GM23248 (cell line): ENCODE measurements around the gene RASA3. TPM values are rescaled to one million over a fixed set of nuclear protein-coding genes. Genes with fewer than 3 reads are reported as not detected.
A peak's percentile ranks its signal among the peaks of the same experiment; 100 is the strongest.
"Not testable (repeated sequence)": the region's sequence is repeated elsewhere in the genome, so short reads cannot be mapped to it uniquely, and the experiment has no call there.

ENCODE experiments used
- DNase-seq: peaks from one replicate; pipeline ENCODE4 v3.0.0-alpha.2; 2015
- H2AFZ ChIP-seq: fragments of 200-600 bp; sonication (generic); 2 replicates; pipeline ENCODE4 v1.6.1; 2016; ENCODE audit warnings: antibody characterized with exemption
- H3F3A ChIP-seq: fragments of 200-600 bp; sonication (generic); 2 replicates; pipeline ENCODE4 v1.6.1; 2016; ENCODE audit warnings: mild to moderate bottlenecking, antibody characterized with exemption, mixed run types; ENCODE audit not compliant: insufficient read depth
- H3K27ac ChIP-seq: fragments of 200-600 bp; sonication (generic); 2 replicates; pipeline ENCODE4 v1.5.1; 2016; ENCODE audit warnings: mild to moderate bottlenecking
- H3K27me3 ChIP-seq: fragments of 200-600 bp; sonication (generic); replicated peaks from 2 replicates; pipeline ENCODE4 v1.6.1; 2016; ENCODE audit warnings: mild to moderate bottlenecking; ENCODE audit not compliant: insufficient read depth
- H3K36me3 ChIP-seq: fragments of 200-600 bp; sonication (generic); 2 replicates; pipeline ENCODE4 v1.6.1; 2016; ENCODE audit warnings: low read depth, mild to moderate bottlenecking
- H3K4me1 ChIP-seq: fragments of 200-600 bp; sonication (generic); 2 replicates; pipeline ENCODE4 v1.6.1; 2016; ENCODE audit warnings: mild to moderate bottlenecking; ENCODE audit not compliant: insufficient read depth
- H3K4me2 ChIP-seq: fragments of 200-600 bp; sonication (generic); one replicate; pipeline ENCODE4 v1.6.1; 2016; ENCODE audit warnings: mild to moderate bottlenecking; ENCODE audit not compliant: unreplicated experiment
- H3K4me3 ChIP-seq: fragments of 200-600 bp; sonication (generic); 2 replicates; pipeline ENCODE4 v1.5.1; 2016; ENCODE audit warnings: mild to moderate bottlenecking
- H3K79me2 ChIP-seq: fragments of 200-600 bp; sonication (generic); 2 replicates; pipeline ENCODE4 v1.6.1; 2016; ENCODE audit warnings: mild to moderate bottlenecking; ENCODE audit not compliant: insufficient read depth
- H3K9ac ChIP-seq: fragments of 200-600 bp; sonication (generic); 2 replicates; pipeline ENCODE4 v1.6.1; 2016; ENCODE audit warnings: mild to moderate bottlenecking
- H3K9me2 ChIP-seq: fragments of 200-600 bp; sonication (generic); 2 replicates; pipeline ENCODE4 v1.6.1; 2016; ENCODE audit warnings: mixed run types, mild to moderate bottlenecking, moderate library complexity; ENCODE audit not compliant: insufficient read depth
- H3K9me3 ChIP-seq: fragments of 200-600 bp; sonication (generic); one replicate; pipeline ENCODE4 v1.6.1; 2017; ENCODE audit warnings: low read depth
- H4K20me1 ChIP-seq: fragments of 200-600 bp; sonication (generic); 2 replicates; pipeline ENCODE4 v1.6.0; 2016; ENCODE audit not compliant: insufficient read depth
- EZH2 ChIP-seq: fragments of 200-600 bp; sonication (generic); IDR thresholded peaks from 2 replicates; pipeline ENCODE4 v1.6.1; 2018; ENCODE audit warnings: antibody characterized with exemption, mild to moderate bottlenecking; ENCODE audit not compliant: insufficient read depth, poor library complexity, severe bottlenecking
- EZH2phosphoT487 ChIP-seq: fragments of 200-600 bp; sonication (generic); IDR thresholded peaks from 2 replicates; pipeline ENCODE4 v1.6.1; 2018; ENCODE audit warnings: antibody characterized with exemption, moderate library complexity, mild to moderate bottlenecking, low read depth; ENCODE audit not compliant: insufficient read depth
- WGBS, 2 experiments: methylation state at CpG; one replicate each; pipeline ENCODE4 v1.1.6; 2015 to 2017; ENCODE audit warnings: low lambda C conversion rate in 2 of 2, low coverage in 1 of 2; ENCODE audit errors: missing lambda C conversion rate in 2 of 2; 5-methylcytosine and 5-hydroxymethylcytosine counted together
- in situ Hi-C: fragments of 300-500 bp; cut with MboI; formaldehyde crosslinking; loops from 2 replicates; pipeline ENCODE4 v1.15.0; 2020
- polyA plus RNA-seq: library from polyadenylated mRNA; unstranded; fragments of >200 nt; fragmentation: Nextera tagmentation; extraction: Ambion mirVana; gene quantifications from 2 replicates; pipeline ENCODE4 v1.2.1, GENCODE V29; 2016
- total RNA-seq: library from RNA; depleted of rRNA; stranded (reverse); fragments of >200 nt; shearing (Covaris generic); gene quantifications from 2 replicates; pipeline ENCODE4 v1.2.3, GENCODE V29; 2014

Gene RASA3
- total and polyA plus RNA-seq, 2 experiments from 2014 or later = 34.3 to 36.7 TPM

GRCh38 chr13:114114006-114114640 is 18.3 kb downstream of the RASA3 start:
- Histone ChIP-seq H3K9me3 (no peaks in the 10 kb centered on the region), H3K27me3 (no peaks in the 10 kb centered on the region), H3K4me3 (no peak overlapping the region), H3K36me3 (no peaks in the 10 kb centered on the region), H3K4me2 (peak overlapping the region; percentile 45), H3K27ac (peak overlapping the region; percentile 87), H2AFZ (no peak overlapping the region), H3K9me2 (no peaks in the 10 kb centered on the region), H3F3A (peaks cover 33% of the 10 kb centered on the region), H3K4me1 (peaks cover 49% of the 10 kb centered on the region), H4K20me1 (no peaks in the 10 kb centered on the region), H3K9ac (peak overlapping the region; percentile 60; the same call in 1 of the 2 replicates), H3K79me2 (peaks cover 83% of the 10 kb centered on the region)
- TF ChIP-seq EZH2 (no peak), EZH2phosphoT487 (no peak)
- 95 to 98% methylated on average over 18 of the region's 18 CpGs for whole genome bisulfite sequencing, 2 experiments
- DNase-seq = no peak
- in situ Hi-C loops = no loop called here

GRCh38 chr13:114113395-114113794 is 19.0 kb downstream of the RASA3 start:
- H3K27ac ChIP-seq, H3K4me2 ChIP-seq, H3K9me3 ChIP-seq, H3K4me3 ChIP-seq, DNase-seq, H3K36me3 ChIP-seq, H4K20me1 ChIP-seq, H3K9ac ChIP-seq, H2AFZ ChIP-seq, H3K27me3 ChIP-seq, H3K9me2 ChIP-seq, in situ Hi-C loops: not testable (repeated sequence)
- WGBS, 2 experiments = 84 to 90% methylated on average over 8 to 12 of the region's 21 CpGs
- Histone ChIP-seq H3F3A (peaks cover 29% of the 10 kb centered on the region), H3K4me1 (peaks cover 44% of the 10 kb centered on the region), H3K79me2 (peaks cover 90% of the 10 kb centered on the region)

- H3K36me3 ChIP-seq = no peaks in the 10 kb centered on the region
- in situ Hi-C loops = no loop called here
- H3K27ac ChIP-seq = no peak overlapping the region
- H3K9ac ChIP-seq = no peak overlapping the region
- no peaks in the 10 kb centered on the region for H3K9me3 ChIP-seq
- peaks cover 40% of the 10 kb centered on the region for H3K4me1 ChIP-seq
- no peak overlapping the region for H3K4me3 ChIP-seq
- DNase-seq = no peak
- peaks cover 90% of the 10 kb centered on the region for H3K79me2 ChIP-seq
- H3K4me2 ChIP-seq = no peak overlapping the region
- peaks cover 24% of the 10 kb centered on the region for H3F3A ChIP-seq
- no peaks in the 10 kb centered on the region for H3K27me3 ChIP-seq
- TF ChIP-seq EZH2 (no peak), EZH2phosphoT487 (no peak)
- no peaks in the 10 kb centered on the region for H4K20me1 ChIP-seq
- no peak overlapping the region for H2AFZ ChIP-seq
- no peaks in the 10 kb centered on the region for H3K9me2 ChIP-seq
- WGBS, 2 experiments = 81 to 82% methylated on average over 11 of the region's 12 CpGs
Measured at GRCh38 chr13:114112826-114113322, 19.5 kb downstream of the RASA3 start.

GRCh38 chr13:114112231-114112825 is 20.1 kb downstream of the RASA3 start:
- Histone ChIP-seq H3K4me3 (no peak overlapping the region), H3F3A (peaks cover 21% of the 10 kb centered on the region), H3K36me3 (no peaks in the 10 kb centered on the region), H3K9me2 (no peaks in the 10 kb centered on the region), H3K4me2 (no peak overlapping the region), H3K27ac (no peak overlapping the region; the same call in 1 of the 2 replicates), H3K27me3 (no peaks in the 10 kb centered on the region), H3K9me3 (no peaks in the 10 kb centered on the region), H4K20me1 (no peaks in the 10 kb centered on the region), H3K9ac (0 out of 2 replicates have a peak overlapping the region, but pooled peaks have one; percentile 36), H3K4me1 (peaks cover 44% of the 10 kb centered on the region), H2AFZ (no peak overlapping the region), H3K79me2 (peaks cover 92% of the 10 kb centered on the region)
- in situ Hi-C loops = no loop called here
- TF ChIP-seq EZH2 (no peak), EZH2phosphoT487 (no peak)
- no peak for DNase-seq
- WGBS, 2 experiments = 79 to 81% methylated on average over 25 of the region's 25 CpGs
